Fibroblast of the aortic adventitia (primary cell): ENCODE data around the gene SESN1. TPM values are rescaled to one million over a fixed set of nuclear protein-coding genes. Genes with fewer than 3 reads are reported as not detected.
A peak's percentile ranks its signal among the peaks of the same experiment; 100 is the strongest.

Experiments used
- DNase-seq: peaks from one replicate; pipeline ENCODE4 v3.0.0-alpha.2; 2010; ENCODE audit warnings: low read depth
- H3K4me3 ChIP-seq: 2 replicates; pipeline ENCODE4 v1.5.1; 2011; ENCODE audit warnings: low read depth, mild to moderate bottlenecking, control low read depth, low read length, moderate library complexity
- CTCF ChIP-seq: IDR thresholded peaks from 2 replicates; pipeline ENCODE4 v1.5.1; 2011; ENCODE audit warnings: mild to moderate bottlenecking, low read length, control low read depth, inconsistent platforms; ENCODE audit not compliant: insufficient read depth
- total RNA-seq: library from RNA; depleted of rRNA; stranded (reverse); fragments of >200 nt; gene quantifications from 2 replicates; pipeline ENCODE4 v1.2.3, GENCODE V29; 2012; ENCODE audit warnings: low replicate concordance

SESN1 gene
- total RNA-seq, 1 donor = 22.7 TPM

- TF ChIP-seq CTCF = no peak
- DNase-seq = no peak
- H3K4me3 ChIP-seq = no peak overlapping the region
Observed at GRCh38 chr6:109045493-109045892, 49.2 kb downstream of the SESN1 start.

- no peak for TF ChIP-seq CTCF
- no peak overlapping the region for H3K4me3 ChIP-seq
- DNase-seq = no peak
Observed at GRCh38 chr6:109039795-109040194, 54.9 kb downstream of the SESN1 start.

- H3K4me3 ChIP-seq = no peak overlapping the region
- DNase-seq = no peak
- no peak for TF ChIP-seq CTCF
Observed at GRCh38 chr6:109038837-109039398, 55.7 kb downstream of the SESN1 start.

- no peak for TF ChIP-seq CTCF
Observed at GRCh38 chr6:109036574-109037294, 57.9 kb downstream of the SESN1 start.

GRCh38 chr6:109034526-109034925 lies 60.1 kb downstream of the SESN1 start:
- no peak overlapping the region for H3K4me3 ChIP-seq
- peak; percentile 84 for DNase-seq
- no peak for TF ChIP-seq CTCF

More at GRCh38 chr6:109036574-109037294, 57.9 kb downstream of the SESN1 start:
- DNase-seq = no peak
- no peak overlapping the region for H3K4me3 ChIP-seq

- DNase-seq = no peak
- no peak overlapping the region for H3K4me3 ChIP-seq
- TF ChIP-seq CTCF = no peak
Observed at GRCh38 chr6:109033655-109034054, 61.0 kb downstream of the SESN1 start.
